GM19351 (cell line): ENCODE measurements around the gene RAD51D.
A peak's percentile ranks its signal among the peaks of the same experiment; 100 is the strongest.
"Not testable (repeated sequence)": the region's sequence is repeated elsewhere in the genome, so short reads cannot be mapped to it uniquely, and the experiment has no call there.

Experiments
- ATAC-seq: cut with Tn5 transposase; IDR thresholded peaks from one replicate; pipeline ENCODE4 v1.9.1; 2021; ENCODE audit warnings: mild to moderate bottlenecking, moderate library complexity; ENCODE audit not compliant: unreplicated experiment

RAD51D gene

GRCh38 chr17:35073183-35073790 lies 46.4 kb downstream of the RAD51D start:
- no peak for ATAC-seq

- ATAC-seq, result no peak
These were observed 50.3 kb downstream of the RAD51D start for GRCh38 chr17:35069311-35069710.

GRCh38 chr17:35068249-35068648 lies 51.4 kb downstream of the RAD51D start:
- no peak for ATAC-seq

- no peak for ATAC-seq
These were observed 53.8 kb downstream of the RAD51D start for GRCh38 chr17:35065880-35066279.

GRCh38 chr17:35064516-35065215 lies 55.0 kb downstream of the RAD51D start:
- ATAC-seq, result no peak

GRCh38 chr17:35063514-35064223 lies 56.0 kb downstream of the RAD51D start, which contains the start of gene RFFL:
Gene RFFL, minus strand, starts transcription at chr17:35063707. Its CDS starts 37,154 bp downstream, at chr17:35026553.
- peak; percentile 90 for ATAC-seq

- ATAC-seq, result no peak
These were observed 57.4 kb downstream of the RAD51D start for GRCh38 chr17:35062308-35062707.

- no peak for ATAC-seq
These were observed 62.2 kb downstream of the RAD51D start for GRCh38 chr17:35057332-35057915.

- no peak for ATAC-seq
These were observed 63.6 kb downstream of the RAD51D start for GRCh38 chr17:35056013-35056412.

GRCh38 chr17:35053204-35053603 lies 66.5 kb downstream of the RAD51D start:
- no peak for ATAC-seq

GRCh38 chr17:35052780-35053179 lies 66.9 kb downstream of the RAD51D start:
- ATAC-seq, result no peak

- no peak for ATAC-seq
These were observed 67.4 kb downstream of the RAD51D start for GRCh38 chr17:35052241-35052610.

GRCh38 chr17:35051579-35052240 lies 68.0 kb downstream of the RAD51D start:
- no peak for ATAC-seq

- ATAC-seq, result peak; percentile 68
These were observed 68.5 kb downstream of the RAD51D start for GRCh38 chr17:35051183-35051578.

- no peak for ATAC-seq
These were observed 69.5 kb downstream of the RAD51D start for GRCh38 chr17:35050170-35050569.

- ATAC-seq, result no peak
These were observed 70.8 kb downstream of the RAD51D start for GRCh38 chr17:35048685-35049379.

GRCh38 chr17:35046740-35047283 lies 72.8 kb downstream of the RAD51D start:
- ATAC-seq, result peak; percentile 58

- no peak for ATAC-seq
These were observed 73.4 kb downstream of the RAD51D start for GRCh38 chr17:35046245-35046644.

- ATAC-seq, result not testable (repeated sequence)
These were observed 74.1 kb downstream of the RAD51D start for GRCh38 chr17:35045458-35045979.

- no peak for ATAC-seq
These were observed 75.5 kb downstream of the RAD51D start for GRCh38 chr17:35044181-35044580.
